ENCODE measurements around the gene IGSF9. TPM values are rescaled to one million over a fixed set of nuclear protein-coding genes. Genes with fewer than 3 reads are reported as not detected.
"Not testable (repeated sequence)": the region's sequence is repeated elsewhere in the genome, so short reads cannot be mapped to it uniquely, and the experiment has no call there.

IGSF9 gene
- total RNA-seq, 4 donors from 2014 or later = 0.17 to 0.23 TPM; not detected in 2

- no peaks in the 10 kb centered on the region for H3K9me3 ChIP-seq
- H3K4me3 ChIP-seq = peak within 1 kb of the TSS in 3 of 4 donors; percentile 5 to 27 (median 24)
- intact Hi-C loops (cut with DNase I) = no loop called here
- H3K4me1 ChIP-seq = peaks cover 11 to 20% (median 15%) of the 10 kb centered on the region in 4 donors
- TF ChIP-seq POLR2AphosphoS5 (IDR thresholded peaks at IDR 0.05) (peak; percentile 40 to 47), POLR2A (IDR thresholded peaks at IDR 0.05; ENCODE audit: low read depth) (no peak)
- H3K27me3 ChIP-seq = no peaks in the 10 kb centered on the region
- DNase-seq (ENCODE audit: extremely low spot score) = peak; percentile 94
- no peaks in the 10 kb centered on the region for H3K36me3 ChIP-seq
- WGBS = 20% methylated on average over 17 of the region's 30 CpGs
- H3K27ac ChIP-seq (replicated peaks in 1 of 4) = peak within 1 kb of the TSS in 3 of 4 donors; percentile 47 to 59 (median 53)
Measured at GRCh38 chr1:159900086-159900680, 45.2 kb downstream of the IGSF9 start, which contains the start of gene CFAP45. Gene CFAP45, minus strand, starts transcription at chr1:159900165. Its CDS starts 67 bp downstream, at chr1:159900098.

DNA sequence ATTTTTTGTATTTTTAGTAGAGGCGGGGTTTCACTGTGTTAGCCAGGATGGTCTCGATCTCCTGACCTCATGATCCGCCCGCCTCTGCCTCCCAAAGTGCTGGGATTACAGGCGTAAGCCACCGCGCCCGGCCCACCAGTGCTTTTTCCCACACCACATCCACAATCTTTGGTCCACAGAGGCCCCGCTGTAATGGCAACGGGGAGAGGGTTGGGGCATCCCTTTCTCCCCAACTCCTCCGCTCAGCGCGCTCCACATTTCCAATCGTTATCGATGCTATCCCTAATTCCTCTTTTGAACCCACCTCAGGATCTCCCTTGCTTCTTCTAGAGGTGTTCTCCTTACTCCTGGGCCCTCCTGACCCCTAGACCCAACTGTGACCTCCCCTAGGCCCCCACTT lies 45.8 kb downstream of the IGSF9 start:
- intact Hi-C loops (cut with DNase I); H3K36me3 ChIP-seq; H3K9me3 ChIP-seq; DNase-seq (ENCODE audit: extremely low spot score); H3K27me3 ChIP-seq: not testable (repeated sequence)
- Histone ChIP-seq H3K4me1 (peaks cover 11 to 20% (median 15%) of the 10 kb centered on the region in 4 donors), H3K27ac (replicated peaks in 1 of 4) (peak overlapping the region in 1 of 4 donors; percentile 59), H3K4me3 (peak overlapping the region in 3 of 4 donors; percentile 5 to 27 (median 24))
- WGBS = 92% methylated on average over 15 of the region's 15 CpGs

GRCh38 chr1:159898527-159898926 lies 46.9 kb downstream of the IGSF9 start:
- intact Hi-C loops (cut with DNase I) = no loop called here
- Histone ChIP-seq H3K4me3 (no peak overlapping the region), H3K9me3 (no peaks in the 10 kb centered on the region), H3K36me3 (no peaks in the 10 kb centered on the region), H3K27ac (replicated peaks in 1 of 4) (no peak overlapping the region), H3K4me1 (peaks cover 11 to 20% (median 15%) of the 10 kb centered on the region in 4 donors), H3K27me3 (no peaks in the 10 kb centered on the region)
- no peak for DNase-seq (ENCODE audit: extremely low spot score)
- WGBS = 86% methylated on average over 3 of the region's 3 CpGs
- TF ChIP-seq, protein P1, sequence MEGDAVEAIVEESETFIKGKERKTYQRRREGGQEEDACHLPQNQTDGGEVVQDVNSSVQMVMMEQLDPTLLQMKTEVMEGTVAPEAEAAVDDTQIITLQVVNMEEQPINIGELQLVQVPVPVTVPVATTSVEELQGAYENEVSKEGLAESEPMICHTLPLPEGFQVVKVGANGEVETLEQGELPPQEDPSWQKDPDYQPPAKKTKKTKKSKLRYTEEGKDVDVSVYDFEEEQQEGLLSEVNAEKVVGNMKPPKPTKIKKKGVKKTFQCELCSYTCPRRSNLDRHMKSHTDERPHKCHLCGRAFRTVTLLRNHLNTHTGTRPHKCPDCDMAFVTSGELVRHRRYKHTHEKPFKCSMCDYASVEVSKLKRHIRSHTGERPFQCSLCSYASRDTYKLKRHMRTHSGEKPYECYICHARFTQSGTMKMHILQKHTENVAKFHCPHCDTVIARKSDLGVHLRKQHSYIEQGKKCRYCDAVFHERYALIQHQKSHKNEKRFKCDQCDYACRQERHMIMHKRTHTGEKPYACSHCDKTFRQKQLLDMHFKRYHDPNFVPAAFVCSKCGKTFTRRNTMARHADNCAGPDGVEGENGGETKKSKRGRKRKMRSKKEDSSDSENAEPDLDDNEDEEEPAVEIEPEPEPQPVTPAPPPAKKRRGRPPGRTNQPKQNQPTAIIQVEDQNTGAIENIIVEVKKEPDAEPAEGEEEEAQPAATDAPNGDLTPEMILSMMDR (IDR thresholded peaks at IDR 0.05) = no peak
- TF ChIP-seq POLR2AphosphoS5 (IDR thresholded peaks at IDR 0.05) (no peak), POLR2A (IDR thresholded peaks at IDR 0.05; ENCODE audit: low read depth) (no peak), EP300 (IDR thresholded peaks at IDR 0.05) (no peak)

- DNase-seq (ENCODE audit: extremely low spot score) = no peak
- Histone ChIP-seq H3K4me1 (peaks cover 11 to 20% (median 15%) of the 10 kb centered on the region in 4 donors), H3K27ac (replicated peaks in 1 of 4) (no peak overlapping the region), H3K27me3 (no peaks in the 10 kb centered on the region), H3K4me3 (no peak overlapping the region), H3K36me3 (no peaks in the 10 kb centered on the region), H3K9me3 (no peaks in the 10 kb centered on the region)
- TF ChIP-seq, protein P1 (IDR thresholded peaks at IDR 0.05) = no peak
- TF ChIP-seq POLR2AphosphoS5 (IDR thresholded peaks at IDR 0.05) (no peak), EP300 (IDR thresholded peaks at IDR 0.05) (no peak)
- 85% methylated on average over 3 of the region's 3 CpGs for WGBS
- intact Hi-C loops (cut with DNase I) = no loop called here
Measured at GRCh38 chr1:159897962-159898361, 47.5 kb downstream of the IGSF9 start.

- peaks cover 11 to 20% (median 15%) of the 10 kb centered on the region in 4 donors for H3K4me1 ChIP-seq
- intact Hi-C loops (cut with DNase I) = no loop called here
Measured at GRCh38 chr1:159896546-159896930, 48.9 kb downstream of the IGSF9 start.

More at GRCh38 chr1:159896546-159896930, 48.9 kb downstream of the IGSF9 start:
- no peak for TF ChIP-seq EP300 (IDR thresholded peaks at IDR 0.05)
- TF ChIP-seq, protein P1 (IDR thresholded peaks at IDR 0.05) = no peak
- TF ChIP-seq POLR2AphosphoS5 (IDR thresholded peaks at IDR 0.05) = no peak
- TF ChIP-seq POLR2A (IDR thresholded peaks at IDR 0.05; ENCODE audit: low read depth) = no peak
- Histone ChIP-seq H3K9me3 (no peaks in the 10 kb centered on the region), H3K27me3 (no peaks in the 10 kb centered on the region), H3K36me3 (no peaks in the 10 kb centered on the region), H3K27ac (replicated peaks in 1 of 4) (peak overlapping the region in 1 of 4 donors; percentile 29), H3K4me3 (no peak overlapping the region)
- 65% methylated on average over 3 of the region's 3 CpGs for WGBS
- DNase-seq (ENCODE audit: extremely low spot score) = no peak
